D721Med (cell line): ENCODE data around the gene GAB1.

Experiments used
- DNase-seq: peaks from one replicate; pipeline ENCODE4 v3.0.0; 2011; ENCODE audit warnings: low spot score; ENCODE audit not compliant: insufficient read length
- FAIRE-seq: peaks from 2 replicates; lab custom pipeline; 2011; peaks lifted over from hg19 to GRCh38; lab: Jason Lieb, UNC
- TF ChIP-seq, protein P1 (sequence below): IDR thresholded peaks from 2 replicates; pipeline ENCODE4 v1.5.1; 2012; ENCODE audit warnings: mild to moderate bottlenecking, control low read depth; ENCODE audit not compliant: insufficient read depth; ENCODE audit errors: missing control alignments

Gene GAB1

GRCh38 chr4:143358923-143359643 is 22.4 kb downstream of the GAB1 start:
- DNase-seq (no peak), FAIRE-seq (no peak)
- TF ChIP-seq, protein P1, sequence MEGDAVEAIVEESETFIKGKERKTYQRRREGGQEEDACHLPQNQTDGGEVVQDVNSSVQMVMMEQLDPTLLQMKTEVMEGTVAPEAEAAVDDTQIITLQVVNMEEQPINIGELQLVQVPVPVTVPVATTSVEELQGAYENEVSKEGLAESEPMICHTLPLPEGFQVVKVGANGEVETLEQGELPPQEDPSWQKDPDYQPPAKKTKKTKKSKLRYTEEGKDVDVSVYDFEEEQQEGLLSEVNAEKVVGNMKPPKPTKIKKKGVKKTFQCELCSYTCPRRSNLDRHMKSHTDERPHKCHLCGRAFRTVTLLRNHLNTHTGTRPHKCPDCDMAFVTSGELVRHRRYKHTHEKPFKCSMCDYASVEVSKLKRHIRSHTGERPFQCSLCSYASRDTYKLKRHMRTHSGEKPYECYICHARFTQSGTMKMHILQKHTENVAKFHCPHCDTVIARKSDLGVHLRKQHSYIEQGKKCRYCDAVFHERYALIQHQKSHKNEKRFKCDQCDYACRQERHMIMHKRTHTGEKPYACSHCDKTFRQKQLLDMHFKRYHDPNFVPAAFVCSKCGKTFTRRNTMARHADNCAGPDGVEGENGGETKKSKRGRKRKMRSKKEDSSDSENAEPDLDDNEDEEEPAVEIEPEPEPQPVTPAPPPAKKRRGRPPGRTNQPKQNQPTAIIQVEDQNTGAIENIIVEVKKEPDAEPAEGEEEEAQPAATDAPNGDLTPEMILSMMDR = no peak

DNA sequence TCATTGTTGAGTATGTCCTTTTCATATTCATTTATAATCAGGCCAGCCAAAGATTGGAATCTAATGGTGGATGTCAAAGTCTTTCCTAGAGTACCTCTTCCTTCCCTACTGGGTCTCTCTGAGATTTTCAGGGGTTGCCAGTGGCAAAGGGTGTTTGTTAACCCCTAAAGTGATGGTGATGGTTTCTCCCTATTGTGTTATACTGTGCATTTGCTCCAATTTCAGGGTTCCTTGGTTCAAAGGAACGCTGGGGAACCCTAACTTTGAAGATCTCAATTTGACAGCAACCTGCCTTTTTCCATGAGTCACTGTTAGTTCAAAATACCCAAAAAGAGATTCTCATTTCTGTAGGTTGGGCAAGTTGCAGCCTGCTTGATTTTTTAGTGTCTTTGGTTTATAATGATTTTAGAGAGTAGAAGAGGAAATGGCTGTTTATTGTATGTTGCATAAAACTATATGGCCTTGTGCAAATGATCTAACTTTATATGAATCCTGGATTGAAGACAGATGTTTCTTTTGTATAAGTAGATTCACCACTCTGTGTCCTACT is 23.0 kb downstream of the GAB1 start:
- FAIRE-seq = no peak
- DNase-seq = no peak
- TF ChIP-seq, protein P1 = no peak

DNA sequence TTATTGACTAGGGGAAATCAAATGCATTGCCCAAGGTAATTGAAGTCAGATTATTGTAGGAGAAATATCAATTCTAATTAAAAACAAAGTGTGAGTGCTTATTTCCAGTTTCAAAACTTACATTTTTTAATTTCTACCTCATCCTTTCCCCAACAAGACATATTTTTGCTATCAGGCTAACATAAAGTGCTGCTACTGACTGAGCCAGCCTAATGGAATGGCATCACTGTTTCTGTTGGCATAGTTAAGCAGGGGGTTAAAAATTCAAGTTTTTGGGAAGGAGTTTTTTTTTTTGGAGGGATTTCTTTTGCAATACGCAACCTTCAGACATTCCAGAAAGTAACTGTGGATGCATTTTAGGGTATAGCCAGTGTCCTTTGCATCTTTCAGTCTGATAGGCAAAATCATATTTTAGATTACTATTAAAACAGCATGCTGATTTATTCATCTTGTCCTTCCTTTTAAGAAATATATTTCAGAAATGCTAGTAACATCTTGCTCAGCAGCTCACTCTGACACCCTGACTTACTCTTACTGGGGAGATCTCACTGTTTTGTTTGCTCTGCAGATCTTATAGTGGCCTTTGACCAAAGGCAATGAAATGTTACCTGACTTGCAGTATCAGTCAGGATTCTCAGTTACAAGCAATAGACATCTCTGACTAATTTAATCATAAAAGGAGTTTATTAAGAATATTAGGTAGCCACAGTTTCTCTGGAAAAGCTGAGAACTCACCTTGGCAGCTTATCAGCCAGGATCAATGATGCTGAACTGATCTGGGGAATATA is 24.4 kb downstream of the GAB1 start:
- DNase-seq (no peak), FAIRE-seq (no peak)
- TF ChIP-seq, protein P1 = no peak

GRCh38 chr4:143362349-143363046 is 25.8 kb downstream of the GAB1 start:
- no peak for FAIRE-seq
- no peak for DNase-seq
- TF ChIP-seq, protein P1 = no peak

- DNase-seq (no peak), FAIRE-seq (no peak)
- TF ChIP-seq, protein P1 = no peak
Observed at GRCh38 chr4:143363332-143363731, 26.7 kb downstream of the GAB1 start.

DNA sequence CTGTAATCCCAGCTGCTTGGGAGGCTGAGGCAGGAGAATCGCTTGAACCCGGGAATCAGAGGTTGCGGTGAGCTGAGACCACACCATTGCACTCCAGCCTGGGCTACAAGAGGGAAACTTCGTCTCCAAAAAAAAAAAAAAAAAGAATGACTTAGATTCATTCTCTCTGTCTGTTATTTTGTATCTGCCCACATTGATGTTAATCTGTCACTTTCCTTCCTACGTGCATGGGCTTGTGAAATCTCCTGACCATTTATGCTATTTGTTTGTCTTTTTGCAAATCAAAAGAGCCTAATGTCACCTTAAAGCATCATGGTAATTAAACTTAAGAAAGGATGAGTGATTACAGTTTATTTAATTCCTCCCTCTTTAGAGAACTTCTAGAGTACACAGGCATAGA is 27.4 kb downstream of the GAB1 start:
- TF ChIP-seq, protein P1 = no peak
- no peak for DNase-seq
- FAIRE-seq = no peak
